SU-DHL-6 (cell line): Measurements from ENCODE around the gene IQCF2.

Source experiments
- H2AFZ ChIP-seq: fragments of 200-600 bp; sonication (generic); 2 replicates; pipeline ENCODE4 v1.6.1; 2014; ENCODE audit warnings: low read depth, mild to moderate bottlenecking, moderate library complexity, mixed read lengths, antibody characterized with exemption, low read length; ENCODE audit not compliant: severe bottlenecking
- H3F3A ChIP-seq: fragments of 200-600 bp; shearing (Covaris generic); 2 replicates; pipeline ENCODE4 v1.6.0; 2016; ENCODE audit warnings: antibody characterized with exemption, mild to moderate bottlenecking; ENCODE audit not compliant: insufficient read depth
- H3K27ac ChIP-seq: fragments of 200-600 bp; sonication (generic); 2 replicates; pipeline ENCODE4 v1.5.1; 2016; ENCODE audit warnings: low read depth, mild to moderate bottlenecking, low read length, moderate library complexity, mixed read lengths
- H3K27me3 ChIP-seq: fragments of 200-600 bp; sonication (generic), shearing (Covaris generic); 2 replicates; pipeline ENCODE4 v1.6.0; 2014; ENCODE audit warnings: mild to moderate bottlenecking, low read length
- H3K36me3 ChIP-seq: fragments of 200-600 bp; sonication (generic); 2 replicates; pipeline ENCODE4 v1.6.1; 2014; ENCODE audit warnings: mild to moderate bottlenecking, low read length, mixed read lengths
- H3K4me2 ChIP-seq: fragments of 300-600, 200-600 bp; shearing (Covaris generic), sonication (generic); 2 replicates; pipeline ENCODE4 v1.6.0; 2014; ENCODE audit warnings: low read length, low read depth, mild to moderate bottlenecking; ENCODE audit not compliant: poor library complexity, severe bottlenecking
- H3K4me3 ChIP-seq: fragments of 200-600 bp; sonication (generic); 2 replicates; pipeline ENCODE4 v1.5.1; 2014; ENCODE audit warnings: antibody characterized with exemption, low read length, mild to moderate bottlenecking, mixed read lengths; ENCODE audit not compliant: insufficient read depth, poor library complexity, severe bottlenecking
- H3K79me2 ChIP-seq: fragments of 200-600 bp; sonication (generic); 2 replicates; pipeline ENCODE4 v1.6.1; 2014; ENCODE audit warnings: mild to moderate bottlenecking, low read length, moderate library complexity; ENCODE audit not compliant: insufficient read depth
- H3K9ac ChIP-seq: fragments of 200-600 bp; sonication (generic); 2 replicates; pipeline ENCODE4 v1.7.0; 2014; ENCODE audit warnings: mild to moderate bottlenecking, low read length
- H3K9me2 ChIP-seq: fragments of 200-600 bp; sonication (generic); replicated peaks from 2 replicates; pipeline ENCODE4 v1.6.1; 2014; ENCODE audit warnings: low read length; ENCODE audit not compliant: insufficient read depth
- H3K9me3 ChIP-seq: fragments of 200-600 bp; sonication (generic); 2 replicates; pipeline ENCODE4 v1.6.1; 2014; ENCODE audit warnings: low read length, mixed read lengths; ENCODE audit not compliant: insufficient read depth
- H4K20me1 ChIP-seq: fragments of 200-600 bp; sonication (generic); 2 replicates; pipeline ENCODE4 v1.6.1; 2014; ENCODE audit warnings: low read depth, mild to moderate bottlenecking, antibody characterized with exemption, low read length, moderate library complexity, mixed read lengths
- CTCF ChIP-seq: fragments of 200-600 bp; sonication (generic); IDR thresholded peaks from one replicate; pipeline ENCODE4 v1.5.1; 2017; ENCODE audit warnings: antibody characterized with exemption, mild to moderate bottlenecking, low read length, moderate library complexity; ENCODE audit not compliant: insufficient read depth, poor library complexity, severe bottlenecking
- EZH2phosphoT487 ChIP-seq: fragments of 200-600 bp; sonication (generic), shearing (Covaris generic); conservative IDR thresholded peaks from 2 replicates; pipeline ENCODE4 v1.6.1; 2018; ENCODE audit warnings: mild to moderate bottlenecking, antibody characterized with exemption, low read length, moderate library complexity, mixed read lengths

Gene IQCF2

GRCh38 chr3:51876186-51876585, 14.8 kb downstream of the IQCF2 start:
- Histone ChIP-seq H3K4me2 (no peak overlapping the region), H3K4me3 (no peak overlapping the region), H3K9ac (no peak overlapping the region), H3K9me3 (no peaks in the 10 kb centered on the region), H3K27me3 (no peaks in the 10 kb centered on the region), H3F3A (no peaks in the 10 kb centered on the region), H3K27ac (no peak overlapping the region), H2AFZ (no peak overlapping the region), H4K20me1 (no peaks in the 10 kb centered on the region), H3K79me2 (no peaks in the 10 kb centered on the region), H3K9me2 (no peaks in the 10 kb centered on the region), H3K36me3 (no peaks in the 10 kb centered on the region)
- TF ChIP-seq CTCF, result no peak
- no peak for TF ChIP-seq EZH2phosphoT487

GRCh38 chr3:51879937-51880336, 18.5 kb downstream of the IQCF2 start:
- no peak overlapping the region for H3K9ac ChIP-seq
- H3K36me3 ChIP-seq, result no peaks in the 10 kb centered on the region
- TF ChIP-seq CTCF, result no peak
- TF ChIP-seq EZH2phosphoT487, result no peak
- no peaks in the 10 kb centered on the region for H3K9me3 ChIP-seq
- no peaks in the 10 kb centered on the region for H3K27me3 ChIP-seq
- no peak overlapping the region for H2AFZ ChIP-seq
- no peaks in the 10 kb centered on the region for H3K79me2 ChIP-seq
- H3F3A ChIP-seq, result no peaks in the 10 kb centered on the region
- H4K20me1 ChIP-seq, result no peaks in the 10 kb centered on the region
- no peak overlapping the region for H3K27ac ChIP-seq
- H3K9me2 ChIP-seq, result no peaks in the 10 kb centered on the region
- no peak overlapping the region for H3K4me3 ChIP-seq
- no peak overlapping the region for H3K4me2 ChIP-seq

- Histone ChIP-seq H3K4me2 (no peak overlapping the region), H2AFZ (no peak overlapping the region), H3K9me2 (no peaks in the 10 kb centered on the region), H3K36me3 (no peaks in the 10 kb centered on the region), H3K4me3 (no peak overlapping the region), H3K27me3 (no peaks in the 10 kb centered on the region), H3K27ac (no peak overlapping the region), H3K9ac (no peak overlapping the region), H4K20me1 (no peaks in the 10 kb centered on the region), H3F3A (no peaks in the 10 kb centered on the region), H3K9me3 (no peaks in the 10 kb centered on the region), H3K79me2 (no peaks in the 10 kb centered on the region)
- TF ChIP-seq CTCF (no peak), EZH2phosphoT487 (no peak)
Observed at GRCh38 chr3:51886447-51886846, 25.0 kb downstream of the IQCF2 start.
